8988T (cell line): ENCODE results near the gene NAA35.

ENCODE experiments used
- DNase-seq: peaks from one replicate; pipeline ENCODE4 v3.0.0; 2011

The NAA35 gene

DNA sequence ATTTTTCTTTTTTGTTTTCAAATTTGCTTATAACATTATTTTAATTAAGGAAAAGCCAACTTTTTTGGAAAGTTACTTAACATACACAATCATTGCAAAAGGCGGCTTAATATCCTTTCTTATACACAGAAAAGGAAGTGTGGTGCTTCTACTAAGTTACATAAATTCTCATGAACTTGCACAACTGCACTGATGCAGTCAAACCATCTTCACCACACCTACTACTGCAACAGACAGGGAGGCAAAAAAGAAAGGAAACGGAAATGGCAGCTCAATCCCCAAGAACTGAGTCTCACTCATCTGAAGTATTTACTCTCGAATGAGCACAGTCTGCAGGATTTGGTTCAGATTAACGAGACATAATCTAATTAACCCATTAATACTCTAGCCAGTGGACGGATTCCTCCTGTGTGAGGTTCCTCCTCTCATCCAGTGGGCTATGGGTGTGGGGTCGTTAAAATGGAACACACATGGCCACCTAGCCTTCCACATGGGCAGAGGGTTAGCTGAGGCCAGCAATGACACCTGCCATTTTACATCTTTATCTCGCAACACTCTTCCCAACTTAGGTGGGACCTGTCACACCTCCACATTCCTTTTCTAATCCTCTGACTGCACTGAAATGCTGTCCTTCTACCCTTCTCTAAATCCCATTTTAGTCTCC is 128.4 kb downstream of the NAA35 start:
- no peak for DNase-seq
